DOHH2 (cell line): ENCODE measurements around the gene CYP2E1.

Source experiments
- CTCF ChIP-seq: fragments of 200-600 bp; sonication (generic); IDR thresholded peaks from one replicate; pipeline ENCODE4 v1.5.1; 2014; ENCODE audit warnings: antibody characterized with exemption, mild to moderate bottlenecking, low read depth, low read length; ENCODE audit not compliant: poor library complexity, severe bottlenecking
- EZH2phosphoT487 ChIP-seq: fragments of 200-600 bp; sonication (generic); IDR thresholded peaks from 2 replicates; pipeline ENCODE4 v1.6.1; 2017; ENCODE audit warnings: borderline replicate concordance, mild to moderate bottlenecking, antibody characterized with exemption, low read length, moderate library complexity, mixed read lengths

DNA sequence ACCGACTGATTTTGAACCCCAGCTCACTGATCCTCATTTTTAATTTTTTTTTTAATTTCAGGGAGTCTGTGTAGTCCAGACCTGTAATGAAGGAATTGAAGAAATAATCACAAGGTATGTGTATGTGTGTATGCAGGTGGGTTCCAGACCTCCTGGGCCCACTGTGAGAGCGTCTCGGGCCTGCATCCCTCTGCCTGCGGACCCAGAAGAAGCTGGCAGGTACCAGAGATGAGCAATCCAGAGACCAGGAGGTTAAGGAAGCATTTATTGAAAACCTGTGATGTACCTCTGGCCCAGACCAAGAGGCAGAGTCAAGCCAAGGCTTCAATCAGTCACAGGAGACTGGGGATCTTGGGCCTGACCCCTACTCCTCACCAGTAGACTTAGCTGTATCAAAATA lies 27.4 kb downstream of the CYP2E1 start:
- no peak for TF ChIP-seq CTCF
- no peak for TF ChIP-seq EZH2phosphoT487
